ENCODE results near the gene RNF207. TPM values are rescaled to one million over a fixed set of nuclear protein-coding genes. Genes with fewer than 3 reads are reported as not detected.

Gene RNF207
- total RNA-seq, 1 donor: 2.1 TPM

GRCh38 chr1:6257541-6258069 lies 51.7 kb downstream of the RNF207 start:
- Histone ChIP-seq H3K27me3 (ENCODE audit: insufficient read depth, low read length) (peaks cover 2% of the 10 kb centered on the region), H3K9me3 (ENCODE audit: low read depth, low read length) (no peaks in the 10 kb centered on the region), H3K4me1 (ENCODE audit: insufficient read depth, low read length) (peaks cover 11% of the 10 kb centered on the region), H3K4me3 (ENCODE audit: low read length) (no peak overlapping the region)

GRCh38 chr1:6258675-6259074 lies 52.8 kb downstream of the RNF207 start:
- Histone ChIP-seq H3K27me3 (ENCODE audit: insufficient read depth, low read length) (peaks cover 2% of the 10 kb centered on the region), H3K4me1 (ENCODE audit: insufficient read depth, low read length) (peaks cover 11% of the 10 kb centered on the region), H3K9me3 (ENCODE audit: low read depth, low read length) (no peaks in the 10 kb centered on the region), H3K4me3 (ENCODE audit: low read length) (no peak overlapping the region)

GRCh38 chr1:6259491-6260362 lies 53.8 kb downstream of the RNF207 start:
- Histone ChIP-seq H3K27me3 (ENCODE audit: insufficient read depth, low read length) (peaks cover 2% of the 10 kb centered on the region), H3K4me3 (ENCODE audit: low read length) (no peak overlapping the region), H3K4me1 (ENCODE audit: insufficient read depth, low read length) (peaks cover 11% of the 10 kb centered on the region), H3K9me3 (ENCODE audit: low read depth, low read length) (no peaks in the 10 kb centered on the region)

GRCh38 chr1:6260433-6260934 lies 54.6 kb downstream of the RNF207 start:
- Histone ChIP-seq H3K4me1 (ENCODE audit: insufficient read depth, low read length) (peaks cover 11% of the 10 kb centered on the region), H3K4me3 (ENCODE audit: low read length) (peak overlapping the region; percentile 25), H3K27me3 (ENCODE audit: insufficient read depth, low read length) (peaks cover 2% of the 10 kb centered on the region), H3K9me3 (ENCODE audit: low read depth, low read length) (no peaks in the 10 kb centered on the region)

GRCh38 chr1:6260961-6261614 lies 55.2 kb downstream of the RNF207 start, which contains the start of gene GPR153:
Gene GPR153, minus strand, starts transcription at chr1:6261098. Its CDS starts 6,193 bp downstream, at chr1:6254905.
- Histone ChIP-seq H3K4me3 (ENCODE audit: low read length) (peak within 1 kb of the TSS; percentile 25), H3K9me3 (ENCODE audit: low read depth, low read length) (no peaks in the 10 kb centered on the region), H3K27me3 (ENCODE audit: insufficient read depth, low read length) (peaks cover 2% of the 10 kb centered on the region), H3K4me1 (ENCODE audit: insufficient read depth, low read length) (peaks cover 11% of the 10 kb centered on the region)

- H3K4me1 ChIP-seq (ENCODE audit: insufficient read depth, low read length): peaks cover 11% of the 10 kb centered on the region
- H3K9me3 ChIP-seq (ENCODE audit: low read depth, low read length): no peaks in the 10 kb centered on the region
- H3K4me3 ChIP-seq (ENCODE audit: low read length): no peak overlapping the region
- peaks cover 2% of the 10 kb centered on the region for H3K27me3 ChIP-seq (ENCODE audit: insufficient read depth, low read length)
These were observed 55.7 kb downstream of the RNF207 start for GRCh38 chr1:6261615-6261995.

GRCh38 chr1:6262555-6263420 lies 56.9 kb downstream of the RNF207 start:
- H3K4me1 ChIP-seq (ENCODE audit: insufficient read depth, low read length): peaks cover 11% of the 10 kb centered on the region
- no peak overlapping the region for H3K4me3 ChIP-seq (ENCODE audit: low read length)
- H3K27me3 ChIP-seq (ENCODE audit: insufficient read depth, low read length): peaks cover 2% of the 10 kb centered on the region
- no peaks in the 10 kb centered on the region for H3K9me3 ChIP-seq (ENCODE audit: low read depth, low read length)

GRCh38 chr1:6263716-6264115 lies 57.8 kb downstream of the RNF207 start:
- Histone ChIP-seq H3K27me3 (ENCODE audit: insufficient read depth, low read length) (peaks cover 2% of the 10 kb centered on the region), H3K9me3 (ENCODE audit: low read depth, low read length) (no peaks in the 10 kb centered on the region), H3K4me1 (ENCODE audit: insufficient read depth, low read length) (peaks cover 11% of the 10 kb centered on the region), H3K4me3 (ENCODE audit: low read length) (no peak overlapping the region)

GRCh38 chr1:6265151-6265550 lies 59.2 kb downstream of the RNF207 start:
- Histone ChIP-seq H3K4me1 (ENCODE audit: insufficient read depth, low read length) (peaks cover 5% of the 10 kb centered on the region), H3K4me3 (ENCODE audit: low read length) (no peak overlapping the region), H3K27me3 (ENCODE audit: insufficient read depth, low read length) (peaks cover 2% of the 10 kb centered on the region), H3K9me3 (ENCODE audit: low read depth, low read length) (no peaks in the 10 kb centered on the region)

GRCh38 chr1:6266641-6267040 lies 60.7 kb downstream of the RNF207 start:
- H3K4me3 ChIP-seq (ENCODE audit: low read length): no peak overlapping the region
- H3K27me3 ChIP-seq (ENCODE audit: insufficient read depth, low read length): peaks cover 2% of the 10 kb centered on the region
- H3K9me3 ChIP-seq (ENCODE audit: low read depth, low read length): no peaks in the 10 kb centered on the region
- H3K4me1 ChIP-seq (ENCODE audit: insufficient read depth, low read length): no peaks in the 10 kb centered on the region

- H3K27me3 ChIP-seq (ENCODE audit: insufficient read depth, low read length): no peaks in the 10 kb centered on the region
- H3K4me1 ChIP-seq (ENCODE audit: insufficient read depth, low read length): no peaks in the 10 kb centered on the region
- no peaks in the 10 kb centered on the region for H3K9me3 ChIP-seq (ENCODE audit: low read depth, low read length)
- H3K4me3 ChIP-seq (ENCODE audit: low read length): no peak overlapping the region
These were observed 61.9 kb downstream of the RNF207 start for GRCh38 chr1:6267686-6268322.

GRCh38 chr1:6268415-6268814 lies 62.5 kb downstream of the RNF207 start:
- H3K4me1 ChIP-seq (ENCODE audit: insufficient read depth, low read length): no peaks in the 10 kb centered on the region
- no peak overlapping the region for H3K4me3 ChIP-seq (ENCODE audit: low read length)
- no peaks in the 10 kb centered on the region for H3K9me3 ChIP-seq (ENCODE audit: low read depth, low read length)
- no peaks in the 10 kb centered on the region for H3K27me3 ChIP-seq (ENCODE audit: insufficient read depth, low read length)

- no peak overlapping the region for H3K4me3 ChIP-seq (ENCODE audit: low read length)
- no peaks in the 10 kb centered on the region for H3K27me3 ChIP-seq (ENCODE audit: insufficient read depth, low read length)
- H3K9me3 ChIP-seq (ENCODE audit: low read depth, low read length): no peaks in the 10 kb centered on the region
- H3K4me1 ChIP-seq (ENCODE audit: insufficient read depth, low read length): no peaks in the 10 kb centered on the region
These were observed 63.4 kb downstream of the RNF207 start for GRCh38 chr1:6269296-6269695.

- Histone ChIP-seq H3K4me1 (ENCODE audit: insufficient read depth, low read length) (no peaks in the 10 kb centered on the region), H3K9me3 (ENCODE audit: low read depth, low read length) (no peaks in the 10 kb centered on the region), H3K27me3 (ENCODE audit: insufficient read depth, low read length) (no peaks in the 10 kb centered on the region), H3K4me3 (ENCODE audit: low read length) (no peak overlapping the region)
These were observed 63.9 kb downstream of the RNF207 start for GRCh38 chr1:6269720-6270400.

Measured in mononuclear cell (primary cell).